22Rv1 (cell line): ENCODE results near the gene SELENOS.

ENCODE experiments used
- CTCF ChIP-seq: fragments of 450-650 bp; IDR thresholded peaks from 2 replicates; pipeline ENCODE4 v1.5.1; 2017; ENCODE audit warnings: mild to moderate bottlenecking
- ZFX ChIP-seq: fragments of 450-650 bp; IDR thresholded peaks from 2 replicates; pipeline ENCODE4 v1.6.1; 2017; ENCODE audit warnings: antibody characterized with exemption, borderline replicate concordance

- TF ChIP-seq CTCF (no peak), ZFX (no peak)
These were observed 49.0 kb downstream of the SELENOS start for GRCh38 chr15:101228313-101228712.
